Iris pigment epithelial cell (primary cell): Measurements from ENCODE around the gene ZNF331.
A peak's percentile ranks its signal among the peaks of the same experiment; 100 is the strongest.
"Not testable (repeated sequence)": the region's sequence is repeated elsewhere in the genome, so short reads cannot be mapped to it uniquely, and the experiment has no call there.

Source experiments
- DNase-seq: peaks from one replicate; pipeline ENCODE4 v3.0.0-alpha.2; 2011; ENCODE audit warnings: low read depth

ZNF331 gene

GRCh38 chr19:53537521-53538377 lies at the start of gene ZNF331:
Gene ZNF331, plus strand, starts transcription at chr19:53538145. Its CDS starts 31,232 bp downstream, at chr19:53569377.
- peak; percentile 58 for DNase-seq

GRCh38 chr19:53492153-53492552 lies 45.8 kb upstream of the ZNF331 start:
- DNase-seq: no peak

- DNase-seq: peak; percentile 44
These were observed 40.5 kb upstream of the ZNF331 start for GRCh38 chr19:53497311-53498023.

- not testable (repeated sequence) for DNase-seq
These were observed 39.9 kb upstream of the ZNF331 start for GRCh38 chr19:53498024-53498395.

GRCh38 chr19:53503151-53503550 lies 34.8 kb upstream of the ZNF331 start:
- not testable (repeated sequence) for DNase-seq

GRCh38 chr19:53503671-53504364 lies 34.1 kb upstream of the ZNF331 start:
- DNase-seq: not testable (repeated sequence)

GRCh38 chr19:53504365-53504703 lies 33.6 kb upstream of the ZNF331 start:
- DNase-seq: peak; percentile 12

- peak; percentile 5 for DNase-seq
These were observed 33.1 kb upstream of the ZNF331 start for GRCh38 chr19:53504885-53505284.

GRCh38 chr19:53506728-53507127 lies 31.2 kb upstream of the ZNF331 start:
- DNase-seq: no peak

- peak; percentile 25 for DNase-seq
These were observed 30.2 kb upstream of the ZNF331 start for GRCh38 chr19:53507523-53508442.

GRCh38 chr19:53509443-53509842 lies 28.5 kb upstream of the ZNF331 start:
- no peak for DNase-seq

- no peak for DNase-seq
These were observed 28.1 kb upstream of the ZNF331 start for GRCh38 chr19:53509845-53510244.

GRCh38 chr19:53511357-53511756 lies 26.6 kb upstream of the ZNF331 start:
- DNase-seq: no peak

- DNase-seq: peak; percentile 77
These were observed 26.0 kb upstream of the ZNF331 start for GRCh38 chr19:53511933-53512374.

- DNase-seq: not testable (repeated sequence)
These were observed 22.9 kb upstream of the ZNF331 start for GRCh38 chr19:53515047-53515446.

GRCh38 chr19:53517114-53517741 lies 20.7 kb upstream of the ZNF331 start:
- DNase-seq: no peak

- DNase-seq: no peak
These were observed 19.8 kb upstream of the ZNF331 start for GRCh38 chr19:53518121-53518520.

GRCh38 chr19:53518716-53519115 lies 19.2 kb upstream of the ZNF331 start:
- no peak for DNase-seq

- DNase-seq: no peak
These were observed 18.5 kb upstream of the ZNF331 start for GRCh38 chr19:53519446-53519845.

- DNase-seq: no peak
These were observed 17.8 kb upstream of the ZNF331 start for GRCh38 chr19:53520163-53520546.
